ENCODE results near the gene YAE1.

YAE1 gene

DNA sequence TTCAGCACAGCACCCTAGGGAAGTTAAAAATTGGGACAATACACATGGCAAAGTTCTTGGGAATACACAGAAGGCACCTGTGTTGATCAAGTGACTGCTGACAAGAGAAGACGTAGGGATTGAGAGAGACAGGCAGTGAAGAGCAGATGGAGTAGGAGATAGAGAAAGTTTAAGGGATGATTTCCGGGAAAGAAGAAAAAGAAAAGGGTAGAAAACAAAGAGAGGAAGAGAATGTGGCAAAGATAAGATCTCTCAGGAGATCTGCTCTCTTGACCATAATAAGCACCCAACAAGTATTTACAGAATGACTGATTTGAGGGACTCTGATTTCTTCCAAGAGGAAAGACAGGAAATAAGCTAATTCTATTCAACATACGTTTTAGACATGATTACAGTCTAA lies 42.1 kb downstream of the YAE1 start:
- no peak for DNase-seq (ENCODE audit: low spot score)

DNA sequence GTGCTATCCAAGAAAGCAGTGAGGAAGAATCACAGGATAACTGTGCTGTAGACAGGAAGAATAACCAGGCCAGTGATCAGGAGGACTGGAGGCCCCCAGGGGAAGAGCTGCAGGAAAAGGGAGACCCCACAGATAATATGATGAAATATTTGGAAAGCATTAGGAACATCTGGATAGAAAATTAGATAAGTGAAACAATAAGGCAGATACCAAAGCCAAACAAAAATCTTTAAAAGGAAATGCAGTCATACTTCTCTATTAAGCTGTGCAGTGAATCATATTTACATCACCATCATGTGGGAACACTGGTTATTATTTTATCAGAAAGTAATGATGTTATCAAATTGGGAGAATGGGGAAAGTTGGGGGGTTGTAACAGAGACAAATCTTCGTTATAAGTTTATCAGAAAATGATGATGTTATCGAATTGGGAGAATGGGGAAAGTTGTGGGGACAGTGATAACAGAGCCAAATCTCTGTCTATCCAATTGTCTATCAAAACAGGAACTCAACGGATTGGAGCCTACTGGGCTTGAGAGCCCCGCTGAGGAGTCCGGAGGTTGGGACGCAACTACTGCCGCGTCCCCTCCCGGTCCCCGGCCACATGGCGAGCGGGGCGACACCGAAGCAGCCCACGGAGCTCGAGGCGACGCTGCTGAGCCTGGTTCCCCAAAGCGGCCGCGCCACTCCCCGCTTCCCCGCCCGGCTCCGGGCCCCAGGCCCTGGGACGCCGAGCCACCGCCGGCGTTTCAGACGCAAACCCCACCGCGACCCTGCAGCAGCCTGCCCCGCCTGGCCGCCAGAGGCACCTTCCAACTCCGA lies 43.1 kb downstream of the YAE1 start:
- DNase-seq (ENCODE audit: low spot score), result no peak

DNA sequence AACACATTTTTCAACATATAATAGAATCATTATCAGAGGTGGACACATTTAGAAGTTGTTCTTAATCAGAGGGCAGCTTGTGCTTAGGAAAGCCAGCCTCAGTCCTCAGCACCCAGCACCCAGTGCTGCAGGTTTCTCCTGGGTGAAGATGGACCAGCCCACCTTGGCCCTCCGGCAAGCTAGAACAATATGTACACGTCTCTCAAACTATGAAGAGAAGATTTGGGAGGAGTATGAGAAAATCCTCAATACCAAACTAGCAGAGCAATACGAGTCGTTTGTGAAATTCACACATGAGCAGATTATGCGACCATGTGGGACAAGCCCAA lies 43.7 kb downstream of the YAE1 start:
- no peak for DNase-seq (ENCODE audit: low spot score)

DNA sequence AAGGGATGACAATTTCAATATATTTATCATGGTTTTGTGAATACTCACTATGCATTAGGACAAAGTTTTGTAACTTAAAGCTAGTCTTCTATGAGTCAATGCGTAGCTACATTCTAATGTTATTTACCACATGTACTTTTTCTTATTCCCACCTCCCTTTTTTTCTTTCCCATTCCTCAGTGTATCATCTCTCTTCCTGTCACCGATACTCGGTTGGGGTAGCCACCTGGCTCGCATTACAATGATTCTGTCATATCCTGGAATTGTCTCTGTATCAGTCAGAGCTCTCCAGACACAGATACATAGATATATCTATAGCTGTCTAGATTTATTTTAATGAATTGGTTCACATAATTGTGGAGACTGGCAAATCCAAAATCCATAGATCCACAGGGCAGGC lies 47.4 kb downstream of the YAE1 start:
- DNase-seq (ENCODE audit: low spot score), result no peak

DNA sequence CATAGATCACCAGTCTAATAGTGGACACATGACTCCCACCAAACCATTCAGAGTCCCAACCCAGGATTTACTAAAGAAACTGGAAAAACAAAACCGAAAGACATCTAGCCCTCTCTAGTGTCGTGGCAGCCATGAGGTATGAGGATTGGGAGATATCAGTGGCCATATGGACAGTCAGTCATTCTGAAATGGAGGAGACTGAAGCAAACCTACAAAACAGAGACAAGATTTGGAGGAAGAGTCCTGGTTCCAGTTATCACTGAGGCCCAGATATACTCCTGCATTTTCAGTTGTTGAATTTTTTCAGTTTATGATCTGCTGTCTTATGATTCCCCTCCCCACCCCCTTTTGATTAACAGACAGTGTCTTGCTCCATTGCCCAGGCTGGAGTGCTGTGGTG lies 48.1 kb downstream of the YAE1 start:
- DNase-seq (ENCODE audit: low spot score), result no peak

DNA sequence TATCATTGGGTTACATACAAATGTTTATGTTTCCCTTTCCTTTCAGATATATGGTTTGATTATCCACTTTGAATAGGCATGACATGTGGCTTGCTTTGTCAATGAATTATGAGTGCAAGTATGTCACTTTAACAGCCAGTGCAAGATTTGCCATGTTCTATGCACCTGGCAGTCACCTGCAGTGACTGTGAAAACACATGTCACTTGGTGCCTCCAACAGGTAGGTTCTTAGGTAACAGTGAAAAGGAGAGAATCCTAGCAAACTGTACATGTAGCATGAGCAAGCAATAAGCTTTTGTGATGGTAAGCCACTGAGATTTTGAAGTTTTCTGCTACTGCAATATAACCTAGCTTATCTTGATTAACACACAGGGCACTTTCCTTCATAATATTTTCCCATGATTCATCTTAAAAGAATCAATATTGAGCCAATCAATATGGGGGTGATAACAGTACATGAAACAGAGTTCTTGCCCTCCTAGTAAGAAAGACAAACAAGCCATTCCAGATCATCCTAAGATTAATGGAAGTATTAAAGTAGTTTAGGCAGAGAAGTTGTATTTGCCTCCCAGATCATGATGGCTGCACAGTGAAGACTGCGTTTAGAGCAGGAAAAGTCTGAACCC lies 49.3 kb downstream of the YAE1 start:
- no peak for DNase-seq (ENCODE audit: low spot score)

- no peak for DNase-seq (ENCODE audit: low spot score)
These were observed 49.9 kb downstream of the YAE1 start for GRCh38 chr7:39616138-39616537.

DNA sequence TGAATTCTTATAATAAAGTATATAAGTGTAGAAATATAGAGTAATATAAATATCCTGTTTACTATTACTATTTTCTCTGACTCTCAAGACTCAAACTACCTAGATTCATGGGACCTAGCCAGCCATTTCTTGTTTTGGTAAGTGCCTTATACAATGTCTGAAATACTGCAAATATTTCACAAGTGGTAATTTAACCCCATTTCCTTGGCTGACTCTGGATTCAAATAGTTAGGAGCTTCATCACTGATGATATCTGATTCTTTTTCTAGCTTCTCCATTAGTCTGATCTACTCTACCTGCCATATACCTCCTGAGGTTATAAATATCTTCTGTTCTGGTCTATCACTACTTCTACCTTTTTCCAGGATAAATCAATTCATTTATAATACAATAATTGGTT lies 50.8 kb downstream of the YAE1 start:
- DNase-seq (ENCODE audit: low spot score), result no peak

DNA sequence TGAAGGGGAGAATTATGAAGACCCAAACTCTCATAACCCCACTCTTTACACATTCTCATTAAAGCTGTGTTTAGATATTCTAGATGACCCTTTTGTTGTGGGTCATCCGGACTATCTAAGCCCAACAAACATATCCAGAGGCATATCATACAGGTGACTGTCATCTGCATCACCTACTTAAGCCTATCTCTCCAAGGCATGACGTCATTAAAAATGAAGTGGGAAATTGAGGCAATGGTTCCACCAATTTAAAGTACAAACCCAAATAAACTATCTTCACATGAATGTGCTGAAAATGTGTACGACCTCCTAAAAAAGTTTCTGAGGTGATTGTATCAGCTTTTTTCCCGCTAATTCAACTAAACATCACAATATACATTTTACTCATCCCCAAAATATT lies 52.7 kb downstream of the YAE1 start:
- DNase-seq (ENCODE audit: low spot score), result no peak

DNA sequence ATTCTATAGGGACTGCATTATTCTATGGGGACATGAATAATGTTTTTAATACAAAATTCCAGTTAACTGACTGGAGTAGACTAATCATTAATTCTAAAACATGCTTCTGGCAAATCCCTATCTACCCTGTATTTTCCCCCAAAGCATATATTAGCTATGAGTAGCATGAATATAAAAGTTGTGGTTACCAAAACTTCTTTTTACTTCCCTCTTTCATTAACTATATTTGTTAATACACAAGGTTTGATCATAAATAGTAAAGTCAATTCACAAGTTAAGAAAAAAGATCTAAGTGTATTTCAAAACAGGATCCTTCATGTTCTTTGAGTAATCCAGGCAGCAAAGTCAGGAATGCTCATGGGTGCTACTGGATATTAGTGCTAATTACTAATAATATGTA lies 54.3 kb downstream of the YAE1 start:
- no peak for DNase-seq (ENCODE audit: low spot score)

GRCh38 chr7:39621261-39621660 lies 55.1 kb downstream of the YAE1 start:
- no peak for DNase-seq (ENCODE audit: low spot score)

GRCh38 chr7:39621784-39622411 lies 55.7 kb downstream of the YAE1 start:
- DNase-seq (ENCODE audit: low spot score), result no peak
